Measurements from ENCODE around the gene RHOT2.
A peak's percentile ranks its signal among the peaks of the same experiment; 100 is the strongest.
"Not testable (repeated sequence)": the region's sequence is repeated elsewhere in the genome, so short reads cannot be mapped to it uniquely, and the experiment has no call there.

The RHOT2 gene

GRCh38 chr16:681746-682427 is 14.0 kb downstream of the RHOT2 start:
- DNase-seq (ENCODE audit: low read depth): no peak

GRCh38 chr16:682493-683395 is 14.8 kb downstream of the RHOT2 start:
- DNase-seq (ENCODE audit: low read depth): no peak

DNA sequence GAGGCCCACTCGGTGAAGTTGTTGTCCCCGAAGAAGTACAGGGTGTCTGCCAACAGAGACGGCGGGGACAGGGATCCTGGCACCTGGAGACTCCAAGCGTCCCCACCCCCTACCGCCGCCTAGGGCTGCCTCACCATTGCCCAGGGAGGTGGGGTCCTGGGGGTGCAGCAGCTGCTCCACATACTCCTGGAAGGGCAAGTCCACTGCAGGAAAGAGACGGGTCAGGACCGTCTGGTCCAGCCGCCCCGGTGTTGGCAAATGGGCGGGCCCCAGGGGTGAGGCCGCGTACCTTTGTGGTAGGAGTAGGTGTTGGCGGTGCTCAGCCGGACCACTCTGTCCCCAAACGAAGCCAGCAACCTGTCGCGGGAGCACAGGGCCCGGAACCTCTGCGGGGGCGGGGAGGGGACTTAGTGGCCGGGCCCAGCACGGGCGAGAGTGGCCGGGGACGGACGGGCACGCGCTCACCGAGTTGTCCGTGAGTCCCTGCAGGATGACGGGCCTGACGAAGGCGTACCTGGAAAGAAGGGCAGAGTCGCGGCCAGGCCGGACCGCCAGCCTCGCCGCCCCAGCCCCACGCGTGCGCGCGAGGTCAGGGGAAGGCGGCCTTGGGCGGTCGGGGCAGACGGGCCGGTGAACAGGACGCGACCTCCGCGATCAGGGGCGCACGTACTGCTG is 15.6 kb downstream of the RHOT2 start:
- DNase-seq (ENCODE audit: low read depth): no peak

DNA sequence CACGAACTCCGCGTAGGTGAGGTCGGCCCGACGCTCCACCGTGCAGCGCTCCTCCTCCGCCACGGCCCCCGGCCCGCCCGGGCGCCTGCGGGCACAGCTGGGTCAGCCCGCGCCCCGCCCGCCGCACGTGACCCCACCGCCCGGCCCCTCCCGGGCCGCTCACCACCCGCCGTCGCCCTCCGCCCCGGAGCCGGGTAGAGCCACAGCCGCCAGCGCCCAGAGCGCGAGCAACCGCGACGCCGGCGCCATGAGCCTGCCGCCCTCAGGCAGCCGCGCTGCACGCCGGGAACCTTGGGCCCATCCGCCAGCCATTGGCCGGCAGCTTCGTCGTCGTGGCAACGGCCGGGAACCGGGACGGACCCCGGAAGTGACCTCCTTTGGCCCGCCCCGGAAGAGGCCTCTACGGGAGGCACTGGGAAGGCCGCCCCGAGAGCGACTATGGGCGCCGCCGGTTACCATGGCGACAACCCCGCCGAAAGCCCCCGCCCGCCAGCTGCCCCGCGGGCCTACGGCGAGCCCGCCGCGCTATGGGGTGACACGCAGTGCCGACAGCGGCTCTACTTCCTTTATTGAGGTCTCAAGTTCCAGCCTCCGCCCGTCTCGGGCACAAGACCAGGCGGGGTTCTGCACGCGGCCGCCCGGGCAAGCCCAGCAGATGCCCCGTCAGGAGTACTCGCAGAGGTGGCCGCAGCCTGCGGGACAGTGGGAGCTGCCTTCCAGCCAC is 16.3 kb downstream of the RHOT2 start, which contains the start of gene JMJD8:
Gene JMJD8 (minus strand): TSS at position 264 of the 724 bp plus-strand sequence. CDS start 15 bp downstream, at position 249.
- peak; percentile 73 for DNase-seq (ENCODE audit: low read depth)

GRCh38 chr16:684961-685696 is 17.2 kb downstream of the RHOT2 start:
- DNase-seq (ENCODE audit: low read depth): no peak

GRCh38 chr16:685967-686366 is 18.0 kb downstream of the RHOT2 start:
- DNase-seq (ENCODE audit: low read depth): no peak

DNA sequence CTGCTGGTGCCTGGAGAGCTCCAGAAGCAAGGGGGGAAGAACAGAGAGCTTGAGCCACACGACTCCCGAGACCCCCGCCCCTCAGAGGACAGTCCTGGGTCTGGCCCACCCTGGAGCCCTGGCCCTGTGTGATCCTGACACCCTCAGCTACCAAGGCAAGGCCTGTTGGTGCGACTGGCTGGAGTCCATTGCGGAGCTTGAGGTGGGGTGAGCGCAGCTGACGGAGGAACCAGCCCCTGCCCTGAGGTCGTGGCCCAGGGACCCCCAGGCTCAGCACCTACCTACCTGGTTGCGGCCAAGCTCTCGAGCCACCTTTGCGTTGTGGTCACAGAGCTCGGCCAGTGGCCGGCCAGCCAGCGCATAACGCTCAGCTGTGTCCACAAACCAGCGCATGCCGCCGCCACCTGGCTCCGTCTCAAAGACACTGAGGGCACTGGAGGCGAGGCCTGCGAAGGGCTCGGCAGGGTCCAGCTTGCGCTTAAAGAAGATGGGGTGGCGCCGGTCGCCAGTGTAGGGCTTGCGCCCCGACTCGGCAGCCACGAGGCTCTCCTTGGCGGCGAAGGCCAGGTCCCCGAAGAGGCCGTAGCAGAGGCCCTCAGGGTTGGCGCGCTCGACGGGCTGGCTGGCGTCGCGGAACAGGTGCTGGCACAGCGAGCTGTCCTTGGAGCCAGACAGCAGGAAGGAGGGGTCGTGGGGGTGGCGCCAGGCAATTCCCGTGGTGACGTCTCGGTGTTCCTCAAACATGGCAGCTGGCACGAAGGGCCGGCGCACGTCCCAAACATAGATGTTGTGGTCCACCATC is 18.7 kb downstream of the RHOT2 start:
- no peak for DNase-seq (ENCODE audit: low read depth)

GRCh38 chr16:687499-687898 is 19.6 kb downstream of the RHOT2 start:
- DNase-seq (ENCODE audit: low read depth): no peak

DNA sequence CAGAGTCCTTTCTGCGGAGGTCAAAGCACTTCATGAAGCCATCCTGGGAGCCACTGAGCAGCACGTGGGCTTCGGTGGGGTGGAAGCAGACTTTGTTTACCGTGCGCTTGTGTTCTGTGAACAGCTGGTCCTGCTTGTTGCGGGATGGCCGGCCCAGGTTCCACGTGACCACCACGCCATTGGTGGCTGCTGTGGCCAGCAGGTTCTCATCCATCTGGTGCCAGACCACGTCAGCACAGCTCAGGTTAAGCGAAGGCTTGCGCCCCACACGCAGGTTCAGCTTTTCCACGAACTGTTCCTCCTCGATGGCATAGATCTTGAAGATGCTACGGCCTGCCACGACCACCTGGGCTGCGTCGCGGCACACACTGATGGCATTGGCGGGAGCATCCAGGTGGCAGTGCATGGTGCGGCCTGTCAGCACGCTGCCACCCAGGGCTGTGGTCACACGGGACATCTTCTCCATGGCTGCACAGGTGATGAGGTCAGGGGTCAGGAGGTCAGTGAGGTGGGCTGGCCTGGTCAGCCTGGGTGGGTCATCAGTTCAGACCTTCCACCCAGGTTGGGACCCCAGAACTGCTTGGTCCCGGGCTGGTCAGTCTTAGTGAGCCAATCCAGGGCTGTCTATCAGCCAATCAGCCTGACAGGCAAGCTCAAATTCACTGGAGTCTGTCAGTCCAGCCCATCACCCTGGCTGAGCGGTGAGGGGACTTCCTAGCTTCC is 21.4 kb downstream of the RHOT2 start:
- no peak for DNase-seq (ENCODE audit: low read depth)

- DNase-seq (ENCODE audit: low read depth): not testable (repeated sequence)
Observed at GRCh38 chr16:691242-691641, 23.3 kb downstream of the RHOT2 start.

GRCh38 chr16:692356-693108 is 24.6 kb downstream of the RHOT2 start:
- no peak for DNase-seq (ENCODE audit: low read depth)

DNA sequence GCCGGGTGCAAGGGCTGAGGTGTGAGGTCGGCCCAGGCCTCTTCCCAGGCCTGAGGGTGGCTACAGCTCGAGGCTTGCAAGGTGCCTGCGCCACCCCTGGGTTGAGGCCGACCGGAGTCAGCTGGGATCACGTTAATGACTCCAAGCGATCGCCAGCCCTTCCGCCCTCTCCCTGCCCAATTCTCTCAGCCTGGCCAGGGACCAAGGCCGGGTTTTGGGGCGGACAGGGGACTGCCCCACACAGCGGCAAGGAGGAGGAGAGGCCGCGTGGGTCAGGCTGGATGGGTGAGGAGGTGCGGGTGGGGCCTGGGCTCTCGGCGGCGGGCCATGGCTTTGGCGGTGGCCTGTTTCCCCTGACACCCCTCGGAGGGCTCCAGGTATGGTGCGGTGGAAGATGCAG is 25.4 kb downstream of the RHOT2 start:
- DNase-seq (ENCODE audit: low read depth): no peak

GRCh38 chr16:693766-694165 is 25.8 kb downstream of the RHOT2 start:
- no peak for DNase-seq (ENCODE audit: low read depth)

GRCh38 chr16:694187-694862 is 26.4 kb downstream of the RHOT2 start:
- no peak for DNase-seq (ENCODE audit: low read depth)

- no peak for DNase-seq (ENCODE audit: low read depth)
Observed at GRCh38 chr16:694863-695354, 27.0 kb downstream of the RHOT2 start.

DNA sequence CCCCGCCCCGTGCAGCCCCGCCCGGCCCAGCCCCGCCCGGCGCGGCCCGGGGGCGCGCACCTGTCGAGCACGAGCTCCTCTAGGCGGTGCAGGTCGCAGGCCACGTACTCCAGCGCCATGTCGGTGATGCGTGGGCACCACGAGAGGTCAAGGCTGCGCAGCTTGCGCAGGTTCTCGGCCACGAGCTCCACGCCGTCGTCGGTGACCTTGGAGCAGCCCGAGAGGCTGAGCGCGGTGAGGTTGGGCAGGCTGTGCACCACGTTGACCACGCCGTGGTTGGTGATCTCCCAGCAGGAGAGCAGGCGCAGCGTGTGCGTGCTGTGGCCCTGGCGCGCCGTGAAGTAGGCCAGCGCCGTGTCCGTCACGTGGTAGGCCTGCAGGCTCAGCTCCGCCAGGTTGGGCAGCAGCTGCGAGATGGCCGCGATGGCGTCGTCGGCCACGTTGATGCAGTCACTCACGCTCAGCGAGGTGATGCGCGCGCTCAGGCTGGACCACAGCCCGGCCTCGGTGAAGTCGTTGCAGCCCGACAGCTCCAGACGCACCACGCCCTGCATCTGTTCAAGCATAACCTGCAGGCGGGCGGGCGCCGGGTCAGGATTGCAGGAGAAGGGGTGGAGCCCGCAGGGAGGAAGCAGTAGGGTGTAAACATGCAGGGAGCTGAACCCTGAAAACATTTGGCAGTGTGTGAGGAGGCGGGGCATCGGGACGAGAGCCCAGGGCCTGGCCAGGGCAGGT is 27.6 kb downstream of the RHOT2 start:
- no peak for DNase-seq (ENCODE audit: low read depth)

GRCh38 chr16:698911-699671 is 31.2 kb downstream of the RHOT2 start:
- no peak for DNase-seq (ENCODE audit: low read depth)

All from GM04503 (cell line).